Activated CD4-positive, alpha-beta T cell treated with anti-CD3 and anti-CD28 coated beads, Interleukin-2, amount 10 ng/mL, durations not matched to agents 7 days and 5 days (primary cell): Measurements from ENCODE around the gene CENPL. TPM values are rescaled to one million over a fixed set of nuclear protein-coding genes. Genes with fewer than 3 reads are reported as not detected.
"Not testable (repeated sequence)": the region's sequence is repeated elsewhere in the genome, so short reads cannot be mapped to it uniquely, and the experiment has no call there.

Experiments
- CTCF ChIA-PET: fragments of 350-600 bp; sonication (Branson Sonifier 250); formaldehyde crosslinking; loops from one replicate; lab custom pipeline; 2021; ENCODE audit warnings: antibody characterized with exemption; lab: Charles Lee
- POLR2A ChIA-PET: fragments of 350-600 bp; sonication (Branson Sonifier 250); formaldehyde crosslinking; loops from one replicate; lab custom pipeline; 2021; ENCODE audit warnings: antibody characterized with exemption; lab: Charles Lee
- DNase-seq: peaks from one replicate; pipeline ENCODE4 v3.0.0-alpha.2; 2020
- H3K27ac Mint-ChIP-seq: one replicate; pipeline ENCODE4 v1.8.0; 2021; ENCODE audit warnings: mild to moderate bottlenecking, moderate library complexity, mixed read lengths
- H3K27me3 Mint-ChIP-seq: one replicate; pipeline ENCODE4 v1.8.0; 2021; ENCODE audit warnings: mixed read lengths
- H3K36me3 Mint-ChIP-seq: one replicate; pipeline ENCODE4 v1.8.0; 2021; ENCODE audit warnings: low read depth, mixed read lengths
- H3K4me1 Mint-ChIP-seq: one replicate; pipeline ENCODE4 v1.8.0; 2021; ENCODE audit warnings: mixed read lengths
- H3K4me3 Mint-ChIP-seq: one replicate; pipeline ENCODE4 v1.8.0; 2021; ENCODE audit warnings: mild to moderate bottlenecking, moderate library complexity, mixed read lengths
- H3K9me3 Mint-ChIP-seq: one replicate; pipeline ENCODE4 v1.8.0; 2021; ENCODE audit warnings: mixed read lengths
- total RNA-seq, 2 experiments: library from RNA; stranded (reverse); gene quantifications; one replicate each; pipeline ENCODE4 v1.2.3, GENCODE V29; 2021

CENPL gene
- total RNA-seq, 2 experiments from 2014 or later, result 35.5 to 39.7 TPM

DNA sequence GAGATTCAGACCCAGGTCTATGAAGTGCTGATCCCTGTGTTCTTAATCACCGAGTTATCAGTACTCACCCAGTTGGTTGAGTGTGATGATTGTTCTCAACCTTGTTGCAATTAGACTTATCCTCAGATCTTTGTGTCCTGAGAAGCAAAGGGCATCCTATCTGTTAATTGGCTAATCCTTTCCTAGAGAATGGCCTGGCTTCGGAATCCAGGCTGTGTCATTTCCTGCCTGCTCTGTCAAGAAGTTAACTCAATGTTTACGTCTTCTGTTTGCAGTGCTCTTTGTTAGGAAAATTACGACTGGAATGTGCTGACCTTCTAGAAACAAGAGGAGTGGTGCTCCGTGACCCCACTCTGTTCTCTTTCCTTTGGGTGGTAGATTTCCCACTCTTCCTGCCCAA is 28.4 kb upstream of the CENPL start:
- Mint-ChIP-seq H3K27me3 (no peaks in the 10 kb centered on the region), H3K36me3 (peaks cover 43% of the 10 kb centered on the region), H3K27ac (no peak overlapping the region), H3K4me3 (no peak overlapping the region), H3K4me1 (no peaks in the 10 kb centered on the region), H3K9me3 (no peaks in the 10 kb centered on the region)
- ChIA-PET POLR2A (no interaction called here), CTCF (no interaction called here)
- no peak for DNase-seq

DNA sequence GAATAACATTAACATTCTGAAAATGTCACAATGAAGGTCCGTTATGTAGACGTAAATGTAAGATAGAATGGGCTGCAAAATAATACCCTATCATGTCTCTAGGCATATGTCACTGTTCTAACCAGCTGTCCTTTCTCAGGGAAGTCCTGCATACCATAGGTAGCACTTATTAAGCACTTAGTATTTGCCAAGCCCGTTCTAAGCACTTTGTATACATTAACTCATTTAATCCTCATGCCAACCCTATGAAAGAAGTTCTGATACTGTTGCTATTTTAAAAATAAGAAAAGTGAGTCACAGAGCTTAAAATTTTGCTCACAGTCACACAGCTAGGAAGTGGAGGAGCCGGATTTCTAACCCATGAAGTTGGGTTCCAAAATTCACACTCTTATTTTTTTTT is 27.4 kb upstream of the CENPL start:
- H3K36me3 Mint-ChIP-seq, result peaks cover 38% of the 10 kb centered on the region
- POLR2A ChIA-PET, result interaction anchor here (0.6 to 0.7 kb wide), 2 partner anchors 8 to 11 kb away, joined by 5 to 7 read pairs; no protein-coding TSS in a partner anchor
- no peaks in the 10 kb centered on the region for H3K9me3 Mint-ChIP-seq
- no peak overlapping the region for H3K27ac Mint-ChIP-seq
- H3K4me1 Mint-ChIP-seq, result no peaks in the 10 kb centered on the region
- H3K4me3 Mint-ChIP-seq, result no peak overlapping the region
- CTCF ChIA-PET, result interaction anchor here (1.0 kb wide), 1 partner anchor 8 kb away, joined by 3 read pairs; no protein-coding TSS in a partner anchor
- no peak for DNase-seq
- no peaks in the 10 kb centered on the region for H3K27me3 Mint-ChIP-seq

DNA sequence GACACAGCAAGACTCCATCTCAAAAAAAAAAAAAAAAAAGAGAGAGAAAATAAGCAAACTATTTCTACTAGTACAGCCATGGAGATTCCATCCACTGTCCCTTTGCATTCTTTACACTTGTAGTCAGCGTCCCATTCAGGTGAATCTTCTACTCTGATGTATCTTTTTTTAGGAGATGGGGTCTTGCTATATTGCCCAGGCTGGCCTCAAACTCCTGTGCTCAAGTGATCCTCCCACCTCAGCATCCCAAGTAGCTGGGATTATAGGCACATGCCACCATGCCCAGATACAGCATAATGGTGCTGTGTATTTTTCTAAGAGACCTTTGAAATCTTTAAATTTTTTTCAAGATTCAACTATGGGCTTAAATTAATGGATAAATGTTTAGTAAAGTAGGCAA is 8.1 kb upstream of the CENPL start:
- Mint-ChIP-seq H3K27me3 (no peaks in the 10 kb centered on the region), H3K4me1 (peaks cover 7% of the 10 kb centered on the region), H3K9me3 (no peaks in the 10 kb centered on the region), H3K27ac (no peak overlapping the region), H3K36me3 (peaks cover 33% of the 10 kb centered on the region), H3K4me3 (no peak overlapping the region)
- no peak for DNase-seq
- ChIA-PET POLR2A (no interaction called here), CTCF (no interaction called here)

GRCh38 chr1:173827611-173828010 is 2.9 kb upstream of the CENPL start:
- H3K27me3 Mint-ChIP-seq, result no peaks in the 10 kb centered on the region
- H3K36me3 Mint-ChIP-seq, result peaks cover 32% of the 10 kb centered on the region
- peaks cover 42% of the 10 kb centered on the region for H3K4me1 Mint-ChIP-seq
- CTCF ChIA-PET, result interaction anchor here (1.1 kb wide), 1 partner anchor 41 kb away, joined by 4 read pairs; the partner anchor contains the start of gene ZBTB37
- H3K4me3 Mint-ChIP-seq, result no peak overlapping the region
- no peak overlapping the region for H3K27ac Mint-ChIP-seq
- POLR2A ChIA-PET, result no interaction called here
- H3K9me3 Mint-ChIP-seq, result no peaks in the 10 kb centered on the region
- DNase-seq, result no peak

- H3K9me3 Mint-ChIP-seq, result no peaks in the 10 kb centered on the region
- peaks cover 62% of the 10 kb centered on the region for H3K4me1 Mint-ChIP-seq
- ChIA-PET POLR2A (interaction anchor here (0.6 to 1.4 kb wide), 4 partner anchors 37 to 400 kb away, joined by 3 to 7 read pairs (median 4); partner anchors contain the start of genes GAS5, KLHL20 and ZBTB37), CTCF (interaction anchor here (0.6 to 1.5 kb wide), 6 partner anchors 16 to 394 kb away, joined by 3 to 5 read pairs (median 4); no protein-coding TSS in a partner anchor)
- no peaks in the 10 kb centered on the region for H3K27me3 Mint-ChIP-seq
- peak overlapping the region; percentile 86 for H3K4me3 Mint-ChIP-seq
- no peak for DNase-seq
- H3K27ac Mint-ChIP-seq, result peak overlapping the region; percentile 99
- peaks cover 43% of the 10 kb centered on the region for H3K36me3 Mint-ChIP-seq
These were observed 835 bp downstream of the CENPL start for GRCh38 chr1:173823781-173824314.

- CTCF ChIA-PET, result no interaction called here
- peaks cover 55% of the 10 kb centered on the region for H3K36me3 Mint-ChIP-seq
- H3K4me3 Mint-ChIP-seq, result peak overlapping the region; percentile 86
- no peak for DNase-seq
- H3K27me3 Mint-ChIP-seq, result no peaks in the 10 kb centered on the region
- H3K9me3 Mint-ChIP-seq, result no peaks in the 10 kb centered on the region
- POLR2A ChIA-PET, result no interaction called here
- H3K4me1 Mint-ChIP-seq, result peaks cover 55% of the 10 kb centered on the region
- no peak overlapping the region for H3K27ac Mint-ChIP-seq
These were observed 3.0 kb downstream of the CENPL start for GRCh38 chr1:173821680-173822079.

DNA sequence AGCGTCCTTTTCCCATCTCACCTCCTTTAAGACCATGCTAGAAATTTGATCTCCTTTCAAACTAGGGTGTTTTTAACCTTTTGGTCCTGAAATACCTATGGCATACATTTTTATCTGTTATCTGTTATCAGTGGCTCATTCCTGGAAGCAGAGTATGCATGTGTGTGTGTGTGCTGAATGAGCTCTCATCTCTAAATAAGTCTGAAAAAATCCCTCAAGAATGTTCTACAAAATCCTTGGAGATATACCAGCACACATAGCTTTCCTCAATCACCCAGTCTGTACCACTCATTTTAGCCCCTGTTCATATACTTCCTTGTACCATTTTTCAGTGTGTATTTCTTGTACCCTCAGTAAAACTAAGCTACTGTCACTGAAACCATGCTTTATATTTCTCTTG is 6.2 kb downstream of the CENPL start:
- Mint-ChIP-seq H3K4me3 (no peak overlapping the region), H3K9me3 (peaks cover 5% of the 10 kb centered on the region), H3K4me1 (peaks cover 65% of the 10 kb centered on the region), H3K36me3 (peaks cover 75% of the 10 kb centered on the region), H3K27ac (no peak overlapping the region), H3K27me3 (no peaks in the 10 kb centered on the region)
- CTCF ChIA-PET, result interaction anchor here (0.5 to 1.1 kb wide), 3 partner anchors 12 to 399 kb away, joined by 3 to 9 read pairs (median 3); no protein-coding TSS in a partner anchor
- POLR2A ChIA-PET, result no interaction called here
- DNase-seq, result no peak

- H3K4me3 Mint-ChIP-seq, result not testable (repeated sequence)
- CTCF ChIA-PET, result interaction anchor here (0.6 kb wide), 1 partner anchor 183 kb away, joined by 3 read pairs; no protein-coding TSS in a partner anchor
- peaks cover 76% of the 10 kb centered on the region for H3K36me3 Mint-ChIP-seq
These were observed 11.0 kb downstream of the CENPL start for GRCh38 chr1:173813654-173814053.

DNA sequence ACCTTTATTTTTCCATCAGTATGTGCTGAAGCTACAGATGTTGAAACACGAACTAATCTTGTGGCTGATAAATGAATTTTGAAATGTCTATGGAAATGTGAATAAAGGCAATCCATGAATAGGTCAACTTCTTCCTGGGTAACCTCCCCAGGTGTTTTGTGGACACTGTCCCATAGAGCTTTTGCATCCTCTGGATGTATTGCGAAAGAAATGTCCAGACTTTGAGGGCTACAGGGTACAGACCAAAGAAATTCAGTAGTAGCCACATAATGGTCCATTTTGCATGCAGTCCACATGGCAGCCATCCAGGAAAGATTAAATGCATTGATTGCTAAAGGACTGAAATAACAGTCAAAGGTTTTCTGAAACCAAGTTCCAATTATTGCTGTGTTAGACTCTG is 21.7 kb downstream of the CENPL start:
- ChIA-PET CTCF (no interaction called here), POLR2A (no interaction called here)
- H3K36me3 Mint-ChIP-seq, result peaks cover 49% of the 10 kb centered on the region
- DNase-seq, result no peak
- no peaks in the 10 kb centered on the region for H3K27me3 Mint-ChIP-seq
- no peak overlapping the region for H3K4me3 Mint-ChIP-seq
- no peaks in the 10 kb centered on the region for H3K9me3 Mint-ChIP-seq
- no peaks in the 10 kb centered on the region for H3K4me1 Mint-ChIP-seq
- no peak overlapping the region for H3K27ac Mint-ChIP-seq

More at GRCh38 chr1:173813654-173814053, 11.0 kb downstream of the CENPL start:
- DNase-seq, H3K27ac Mint-ChIP-seq, H3K9me3 Mint-ChIP-seq, H3K27me3 Mint-ChIP-seq, POLR2A ChIA-PET: not testable (repeated sequence)
- H3K4me1 Mint-ChIP-seq, result peaks cover 44% of the 10 kb centered on the region

DNA sequence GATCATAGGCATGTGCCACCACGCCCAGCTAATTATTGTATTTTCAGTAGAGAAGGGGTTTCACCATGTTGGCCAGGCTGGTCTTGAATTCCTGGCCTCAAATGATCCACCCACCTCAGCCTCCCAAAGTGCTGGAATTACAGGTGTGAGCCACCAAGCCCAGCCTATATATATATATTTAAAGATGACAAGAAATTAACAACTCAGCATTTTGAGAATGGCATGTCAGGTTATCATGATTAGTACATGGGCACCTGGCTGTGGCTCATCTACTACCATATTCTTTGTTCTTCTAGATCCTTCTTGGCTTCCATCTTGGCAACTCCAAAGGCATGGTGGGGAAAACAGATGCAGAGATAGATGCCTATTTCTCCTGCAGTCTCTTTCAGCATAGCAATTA is 24.7 kb downstream of the CENPL start:
- POLR2A ChIA-PET, result interaction anchor here (0.7 kb wide), 1 partner anchor 102 kb away, joined by 3 read pairs; no protein-coding TSS in a partner anchor
- not testable (repeated sequence) for H3K27me3 Mint-ChIP-seq, H3K27ac Mint-ChIP-seq, H3K9me3 Mint-ChIP-seq, H3K4me1 Mint-ChIP-seq, DNase-seq, H3K4me3 Mint-ChIP-seq
- CTCF ChIA-PET, result interaction anchor here (1.2 kb wide), 1 partner anchor 16 kb away, joined by 3 read pairs; no protein-coding TSS in a partner anchor
- peaks cover 47% of the 10 kb centered on the region for H3K36me3 Mint-ChIP-seq

GRCh38 chr1:173798078-173798477 is 26.6 kb downstream of the CENPL start:
- CTCF ChIA-PET, result interaction anchor here (0.6 to 1.2 kb wide), 4 partner anchors 14 to 1000 kb away, joined by 3 to 4 read pairs (median 4); no protein-coding TSS in a partner anchor
- peak overlapping the region; percentile 44 for H3K27ac Mint-ChIP-seq
- no peaks in the 10 kb centered on the region for H3K9me3 Mint-ChIP-seq
- POLR2A ChIA-PET, result no interaction called here
- H3K36me3 Mint-ChIP-seq, result peaks cover 42% of the 10 kb centered on the region
- H3K4me3 Mint-ChIP-seq, result no peak overlapping the region
- H3K4me1 Mint-ChIP-seq, result no peaks in the 10 kb centered on the region
- H3K27me3 Mint-ChIP-seq, result no peaks in the 10 kb centered on the region
- DNase-seq, result no peak

DNA sequence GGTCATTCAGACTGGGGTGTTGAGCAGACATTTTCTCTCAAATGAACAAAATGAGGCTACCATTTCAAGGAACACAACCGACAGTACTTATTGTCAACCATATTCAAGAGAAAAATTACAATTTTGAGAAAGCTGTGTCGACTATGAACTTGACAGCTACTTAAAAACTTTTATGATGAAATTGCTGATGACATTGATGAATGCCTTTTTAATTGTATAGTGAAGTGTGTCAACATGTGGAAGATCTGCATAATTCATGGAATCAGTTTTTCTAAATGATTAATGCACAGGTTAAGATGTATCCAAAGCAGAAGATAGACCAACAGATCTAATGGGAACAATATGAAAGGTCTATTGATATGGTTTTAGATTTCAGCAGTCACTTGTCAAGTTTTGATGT is 34.8 kb downstream of the CENPL start:
- ChIA-PET CTCF (no interaction called here), POLR2A (interaction anchor here (0.6 kb wide), 1 partner anchor 1657 kb away, joined by 3 read pairs; no protein-coding TSS in a partner anchor)
- Mint-ChIP-seq H3K9me3 (no peaks in the 10 kb centered on the region), H3K4me1 (no peaks in the 10 kb centered on the region), H3K4me3 (no peak overlapping the region), H3K27ac (no peak overlapping the region), H3K27me3 (no peaks in the 10 kb centered on the region), H3K36me3 (peaks cover 28% of the 10 kb centered on the region)
- DNase-seq, result no peak

GRCh38 chr1:173784997-173785396 is 39.7 kb downstream of the CENPL start:
- no peaks in the 10 kb centered on the region for H3K4me1 Mint-ChIP-seq
- CTCF ChIA-PET, result no interaction called here
- POLR2A ChIA-PET, result no interaction called here
- DNase-seq, result no peak
- no peaks in the 10 kb centered on the region for H3K9me3 Mint-ChIP-seq
- no peaks in the 10 kb centered on the region for H3K27me3 Mint-ChIP-seq
- H3K27ac Mint-ChIP-seq, result no peak overlapping the region
- peaks cover 36% of the 10 kb centered on the region for H3K36me3 Mint-ChIP-seq
- no peak overlapping the region for H3K4me3 Mint-ChIP-seq
